A673 (cell line): ENCODE results near the gene CHST12. TPM values are rescaled to one million over a fixed set of nuclear protein-coding genes. Genes with fewer than 3 reads are reported as not detected.

ENCODE experiments used
- BruUV-seq: library from RNA; stranded (reverse); fragments of 400-500 nt; replicated peaks from 2 replicates; lab custom pipeline; 2021; lab: Mats Ljungman, UMichigan
- CTCF ChIA-PET: fragments of 300-600 bp; sonication (Branson Sonifier 250); formaldehyde crosslinking; loops from one replicate; lab custom pipeline; 2022; ENCODE audit warnings: antibody characterized with exemption; lab: Charles Lee
- POLR2A ChIA-PET: fragments of 300-600 bp; sonication (Branson Sonifier 250); formaldehyde crosslinking; loops from one replicate; lab custom pipeline; 2022; ENCODE audit warnings: antibody characterized with exemption; ENCODE audit not compliant: low non-redundant PET; lab: Charles Lee
- DNase-seq: peaks from one replicate; pipeline ENCODE4 v3.0.0-alpha.2; 2015; ENCODE audit warnings: low spot score
- H3K27ac ChIP-seq: fragments of 200-600 bp; sonication (generic); 2 replicates; pipeline ENCODE4 v1.5.1; 2016; ENCODE audit warnings: mixed run types, low read depth, mild to moderate bottlenecking, mixed read lengths, antibody characterized with exemption, low read length; ENCODE audit not compliant: poor library complexity, severe bottlenecking
- H3K27me3 ChIP-seq: fragments of 200-600 bp; sonication (generic); replicated peaks from 2 replicates; pipeline ENCODE4 v1.6.1; 2017; ENCODE audit warnings: mixed run types, low read depth, mild to moderate bottlenecking, mixed read lengths, antibody characterized with exemption, low read length; ENCODE audit not compliant: insufficient read depth, poor library complexity
- H3K36me3 ChIP-seq: fragments of 200-600 bp; sonication (generic); 2 replicates; pipeline ENCODE4 v1.6.1; 2016; ENCODE audit warnings: mixed run types, mild to moderate bottlenecking, mixed read lengths, antibody characterized with exemption, low read length; ENCODE audit not compliant: insufficient read depth, poor library complexity, severe bottlenecking
- H3K4me1 ChIP-seq: fragments of 200-600 bp; sonication (generic); 2 replicates; pipeline ENCODE4 v1.6.1; 2017; ENCODE audit warnings: mixed run types, mild to moderate bottlenecking, mixed read lengths, antibody characterized with exemption, low read length; ENCODE audit not compliant: insufficient read depth, poor library complexity, severe bottlenecking
- H3K4me3 ChIP-seq: fragments of 200-600 bp; sonication (generic); 2 replicates; pipeline ENCODE4 v1.5.1; 2016; ENCODE audit warnings: low read depth, mixed run types, mild to moderate bottlenecking, mixed read lengths, low read length; ENCODE audit not compliant: poor library complexity, severe bottlenecking
- H3K9me3 ChIP-seq: fragments of 200-600 bp; sonication (generic); 2 replicates; pipeline ENCODE4 v1.6.1; 2016; ENCODE audit warnings: mixed run types, low read depth, mild to moderate bottlenecking, mixed read lengths, antibody characterized with exemption, low read length; ENCODE audit not compliant: poor library complexity, severe bottlenecking
- CTCF ChIP-seq: fragments of 300-800, 200-600 bp; sonication (generic); conservative IDR thresholded peaks from 2 replicates; pipeline ENCODE4 v1.5.1; 2017; ENCODE audit warnings: low read depth, mild to moderate bottlenecking, antibody characterized with exemption, low read length, moderate library complexity, mixed read lengths
- EZH2 ChIP-seq: fragments of 200-600 bp; sonication (generic); IDR thresholded peaks from 2 replicates; pipeline ENCODE4 v1.6.1; 2017; ENCODE audit warnings: borderline replicate concordance, low read depth, mild to moderate bottlenecking, mixed read lengths, antibody characterized with exemption, low read length; ENCODE audit not compliant: poor library complexity, severe bottlenecking
- intact Hi-C: fragments of 100-400 bp; cut with micrococcal nuclease; formaldehyde crosslinking; loops from one replicate; pipeline ENCODE4 v1.10.0; 2022; ENCODE audit not compliant: unreplicated experiment
- total RNA-seq: library from RNA; stranded (reverse); gene quantifications from 2 replicates; pipeline ENCODE4 v1.2.3, GENCODE V29; 2021

The CHST12 gene
- total RNA-seq, 1 experiment from 2014 or later = 21.8 TPM

GRCh38 chr7:2373646-2374045 lies 29.8 kb upstream of the CHST12 start:
- Histone ChIP-seq H3K4me3 (no peak overlapping the region), H3K36me3 (peaks cover 89% of the 10 kb centered on the region), H3K9me3 (no peaks in the 10 kb centered on the region), H3K4me1 (no peaks in the 10 kb centered on the region), H3K27ac (no peak overlapping the region), H3K27me3 (no peaks in the 10 kb centered on the region)
- intact Hi-C loops = no loop called here
- POLR2A ChIA-PET = no interaction called here
- CTCF ChIA-PET = interaction anchor here (1.0 kb wide), 1 partner anchor 95 kb away, joined by 3 read pairs; no protein-coding TSS in a partner anchor
- no peak for DNase-seq
- TF ChIP-seq EZH2 = no peak
- TF ChIP-seq CTCF = no peak
- BruUV-seq = no TSS peak

- no peaks in the 10 kb centered on the region for H3K27me3 ChIP-seq
- no peaks in the 10 kb centered on the region for H3K4me1 ChIP-seq
- peaks cover 89% of the 10 kb centered on the region for H3K36me3 ChIP-seq
- no peak overlapping the region for H3K4me3 ChIP-seq
- H3K9me3 ChIP-seq = no peaks in the 10 kb centered on the region
- BruUV-seq = no TSS peak
- H3K27ac ChIP-seq = no peak overlapping the region
- ChIA-PET POLR2A (no interaction called here), CTCF (no interaction called here)
- TF ChIP-seq CTCF = no peak
- no peak for TF ChIP-seq EZH2
- DNase-seq = no peak
- intact Hi-C loops = no loop called here
These were observed 29.0 kb upstream of the CHST12 start for GRCh38 chr7:2374401-2374800.

- peaks cover 89% of the 10 kb centered on the region for H3K36me3 ChIP-seq
- H3K4me3 ChIP-seq = no peak overlapping the region
- no TSS peak for BruUV-seq
- no peak for DNase-seq
- intact Hi-C loops = no loop called here
- H3K4me1 ChIP-seq = no peaks in the 10 kb centered on the region
- no peak overlapping the region for H3K27ac ChIP-seq
- TF ChIP-seq CTCF (0 out of 2 replicates have a peak, but pooled peaks have one; percentile 9), EZH2 (no peak)
- POLR2A ChIA-PET = no interaction called here
- CTCF ChIA-PET = no interaction called here
- no peaks in the 10 kb centered on the region for H3K27me3 ChIP-seq
- no peaks in the 10 kb centered on the region for H3K9me3 ChIP-seq
These were observed 28.3 kb upstream of the CHST12 start for GRCh38 chr7:2374830-2375728.
